HEK293T (cell line): ENCODE measurements around the gene OXCT2.
"Not testable (repeated sequence)": the region's sequence is repeated elsewhere in the genome, so short reads cannot be mapped to it uniquely, and the experiment has no call there.

Source experiments
- CTCF ChIA-PET: fragments of 350-600 bp; formaldehyde crosslinking; extraction: SDS; loops from one replicate; lab custom pipeline; 2021; ENCODE audit warnings: antibody characterized with exemption, inconsistent platforms; lab: Yijun Ruan, JAX
- POLR2A ChIA-PET: fragments of 350-600 bp; formaldehyde crosslinking; extraction: SDS; loops from one replicate; lab custom pipeline; 2020; ENCODE audit warnings: antibody characterized with exemption, inconsistent platforms; lab: Yijun Ruan, JAX
- DNase-seq: peaks from one replicate; pipeline ENCODE4 v3.0.0; 2012; ENCODE audit warnings: mixed read lengths; ENCODE audit errors: extremely low spot score
- ARNT ChIP-seq: fragments of 450-650 bp; IDR thresholded peaks from 2 replicates; pipeline ENCODE4 v1.6.1; 2017; ENCODE audit warnings: mild to moderate bottlenecking
- BHLHE40 ChIP-seq: fragments of 450-650 bp; IDR thresholded peaks from 2 replicates; pipeline ENCODE4 v1.6.1; 2016; ENCODE audit warnings: mild to moderate bottlenecking, moderate library complexity, borderline replicate concordance
- CTBP1 ChIP-seq: fragments of 450-650 bp; IDR thresholded peaks from 2 replicates; pipeline ENCODE4 v1.6.1; 2016; ENCODE audit warnings: borderline replicate concordance
- ELF4 ChIP-seq: fragments of 450-650 bp; IDR thresholded peaks from 2 replicates; pipeline ENCODE4 v1.6.1; 2017; ENCODE audit warnings: antibody characterized with exemption
- FOXA1 ChIP-seq: fragments of 450-650 bp; IDR thresholded peaks from 2 replicates; pipeline ENCODE4 v1.6.1; 2016; ENCODE audit warnings: mild to moderate bottlenecking
- FOXK2 ChIP-seq: fragments of 450-650 bp; IDR thresholded peaks from 2 replicates; pipeline ENCODE4 v1.6.1; 2016; ENCODE audit warnings: mild to moderate bottlenecking
- FOXM1 ChIP-seq: fragments of 450-650 bp; IDR thresholded peaks from 2 replicates; pipeline ENCODE4 v1.6.1; 2017; ENCODE audit warnings: mild to moderate bottlenecking, borderline replicate concordance
- HDGF ChIP-seq: fragments of 450-650 bp; IDR thresholded peaks from 2 replicates; pipeline ENCODE4 v1.6.1; 2017; ENCODE audit warnings: antibody characterized with exemption, borderline replicate concordance
- L3MBTL2 ChIP-seq: fragments of 450-650 bp; conservative IDR thresholded peaks from 2 replicates; pipeline ENCODE4 v1.6.1; 2016; ENCODE audit warnings: mild to moderate bottlenecking
- LEF1 ChIP-seq: fragments of 450-650 bp; IDR thresholded peaks from 2 replicates; pipeline ENCODE4 v1.6.1; 2017; ENCODE audit warnings: mild to moderate bottlenecking, borderline replicate concordance
- NFRKB ChIP-seq: fragments of 450-650 bp; IDR thresholded peaks from 2 replicates; pipeline ENCODE4 v1.6.1; 2016; ENCODE audit warnings: mild to moderate bottlenecking, moderate library complexity
- PKNOX1 ChIP-seq: fragments of 450-650 bp; IDR thresholded peaks from 2 replicates; pipeline ENCODE4 v1.6.1; 2016
- SP1 ChIP-seq: fragments of 450-650 bp; IDR thresholded peaks from 2 replicates; pipeline ENCODE4 v1.6.1; 2017
- SUZ12 ChIP-seq: fragments of 450-650 bp; IDR thresholded peaks from 2 replicates; pipeline ENCODE4 v1.6.1; 2016; ENCODE audit warnings: mild to moderate bottlenecking
- TARDBP ChIP-seq: fragments of 450-650 bp; IDR thresholded peaks from 2 replicates; pipeline ENCODE4 v1.6.1; 2016
- ZNF384 ChIP-seq: fragments of 450-650 bp; IDR thresholded peaks from 2 replicates; pipeline ENCODE4 v1.6.1; 2016

OXCT2 gene

GRCh38 chr1:39795651-39796050 is 24.5 kb upstream of the OXCT2 start:
- DNase-seq, result no peak
- TF ChIP-seq SUZ12, result no peak
- TF ChIP-seq CTBP1, result no peak
- TF ChIP-seq FOXM1, result no peak
- no peak for TF ChIP-seq ELF4
- TF ChIP-seq NFRKB, result no peak
- no peak for TF ChIP-seq FOXA1
- TF ChIP-seq L3MBTL2, result no peak
- TF ChIP-seq BHLHE40, result no peak
- no peak for TF ChIP-seq HDGF
- no peak for TF ChIP-seq ZNF384
- TF ChIP-seq LEF1, result no peak
- TF ChIP-seq TARDBP, result no peak
- no peak for TF ChIP-seq PKNOX1
- CTCF ChIA-PET, result no interaction called here
- POLR2A ChIA-PET, result no interaction called here

GRCh38 chr1:39791838-39792237 is 20.7 kb upstream of the OXCT2 start:
- TF ChIP-seq CTBP1, result no peak
- TF ChIP-seq NFRKB, result no peak
- no peak for TF ChIP-seq TARDBP
- TF ChIP-seq HDGF, result no peak
- TF ChIP-seq SUZ12, result no peak
- TF ChIP-seq SP1, result no peak
- TF ChIP-seq ARNT, result no peak
- no peak for TF ChIP-seq PKNOX1
- TF ChIP-seq BHLHE40, result no peak
- no peak for TF ChIP-seq LEF1
- no peak for TF ChIP-seq ELF4
- no peak for TF ChIP-seq L3MBTL2
- TF ChIP-seq FOXK2, result no peak
- TF ChIP-seq FOXA1, result no peak
- no peak for TF ChIP-seq ZNF384
- TF ChIP-seq FOXM1, result no peak
- ChIA-PET CTCF (interaction anchor here (1.0 kb wide), 1 partner anchor 8 kb away, joined by 4 read pairs; no protein-coding TSS in a partner anchor), POLR2A (no interaction called here)
- DNase-seq, result no peak

GRCh38 chr1:39789571-39790110 is 18.5 kb upstream of the OXCT2 start:
- ChIA-PET CTCF (interaction anchor here (1.9 kb wide), 1 partner anchor 10 kb away, joined by 10 read pairs; no protein-coding TSS in a partner anchor), POLR2A (interaction anchor here (1.6 to 1.9 kb wide), 2 partner anchors 9 to 50 kb away, joined by 11 to 20 read pairs; partner anchors contain the start of gene PPIE)
- no peak for TF ChIP-seq FOXM1
- DNase-seq, result no peak

- DNase-seq, result peak; percentile 76
- CTCF ChIA-PET, result interaction anchor here (1.9 kb wide), 1 partner anchor 11 kb away, joined by 10 read pairs; no protein-coding TSS in a partner anchor
- POLR2A ChIA-PET, result interaction anchor here (0.6 to 1.9 kb wide), 5 partner anchors 9 to 50 kb away, joined by 3 to 20 read pairs (median 4); partner anchors contain the start of gene PPIE
- peak; percentile 49 for TF ChIP-seq L3MBTL2
- no peak for TF ChIP-seq ZNF384
- TF ChIP-seq SUZ12, result no peak
- TF ChIP-seq NFRKB, result no peak
- peak; percentile 7; the same call in 1 of the 2 replicates for TF ChIP-seq FOXM1
These were observed 17.8 kb upstream of the OXCT2 start, which contains the start of gene BMP8B for GRCh38 chr1:39788758-39789570. Gene BMP8B (minus strand): TSS chr1:39788865. CDS start chr1:39788485, 380 bp downstream.

- ChIA-PET CTCF (interaction anchor here (1.9 kb wide), 1 partner anchor 11 kb away, joined by 10 read pairs; no protein-coding TSS in a partner anchor), POLR2A (interaction anchor here (0.6 to 1.9 kb wide), 5 partner anchors 9 to 49 kb away, joined by 3 to 20 read pairs (median 4); partner anchors contain the start of gene PPIE)
- TF ChIP-seq PKNOX1 (no peak), ELF4 (no peak), FOXM1 (no peak), FOXA1 (no peak), CTBP1 (no peak), L3MBTL2 (no peak), FOXK2 (no peak), NFRKB (no peak), ZNF384 (no peak)
- no peak for DNase-seq
These were observed 17.2 kb upstream of the OXCT2 start for GRCh38 chr1:39788426-39788757.

- DNase-seq, result not testable (repeated sequence)
- CTCF ChIA-PET, result interaction anchor here (1.2 to 1.9 kb wide), 2 partner anchors 11 to 12 kb away, joined by 5 to 10 read pairs; no protein-coding TSS in a partner anchor
- POLR2A ChIA-PET, result interaction anchor here (0.6 to 1.9 kb wide), 6 partner anchors 8 to 50 kb away, joined by 3 to 20 read pairs (median 4); partner anchors contain the start of gene PPIE
These were observed 16.8 kb upstream of the OXCT2 start for GRCh38 chr1:39787964-39788363.
